HEK293 (cell line): ENCODE data around the gene SLC48A1.

Experiments used
- GLIS2 ChIP-seq: fragments of 450-650 bp; formaldehyde crosslinking; IDR thresholded peaks from 2 replicates; pipeline ENCODE4 v1.5.1; 2016; ENCODE audit warnings: missing biosample characterization, missing genetic modification characterization
- KLF8 ChIP-seq: fragments of 450-650 bp; formaldehyde crosslinking; IDR thresholded peaks from 2 replicates; pipeline ENCODE4 v1.5.1; 2016; ENCODE audit warnings: missing biosample characterization, missing genetic modification characterization
- OSR2 ChIP-seq: fragments of 450-650 bp; formaldehyde crosslinking; IDR thresholded peaks from 2 replicates; pipeline ENCODE4 v1.5.1; 2016; ENCODE audit warnings: missing biosample characterization, missing genetic modification characterization
- PRDM10 ChIP-seq: fragments of 450-650 bp; formaldehyde crosslinking; IDR thresholded peaks from 2 replicates; pipeline ENCODE4 v1.5.1; 2016; ENCODE audit warnings: missing biosample characterization, missing genetic modification characterization
- REST ChIP-seq: fragments of 450-650 bp; formaldehyde crosslinking; IDR thresholded peaks from 2 replicates; pipeline ENCODE4 v1.5.1; 2016; ENCODE audit warnings: missing biosample characterization, missing genetic modification characterization
- SCRT1 ChIP-seq: fragments of 450-650 bp; formaldehyde crosslinking; IDR thresholded peaks from 2 replicates; pipeline ENCODE4 v1.5.1; 2016; ENCODE audit warnings: missing biosample characterization, missing genetic modification characterization, borderline replicate concordance
- SCRT2 ChIP-seq: fragments of 450-650 bp; formaldehyde crosslinking; IDR thresholded peaks from 2 replicates; pipeline ENCODE4 v1.5.1; 2016; ENCODE audit warnings: missing biosample characterization, missing genetic modification characterization
- SP7 ChIP-seq: fragments of 450-650 bp; formaldehyde crosslinking; IDR thresholded peaks from 2 replicates; pipeline ENCODE4 v1.5.1; 2016; ENCODE audit warnings: missing biosample characterization, missing genetic modification characterization
- YY2 ChIP-seq: fragments of 450-650 bp; formaldehyde crosslinking; IDR thresholded peaks from 2 replicates; pipeline ENCODE4 v1.5.1; 2016; ENCODE audit warnings: missing biosample characterization, missing genetic modification characterization
- ZBTB1 ChIP-seq: fragments of 450-650 bp; formaldehyde crosslinking; IDR thresholded peaks from 2 replicates; pipeline ENCODE4 v1.5.1; 2016; ENCODE audit warnings: missing biosample characterization, missing genetic modification characterization
- ZBTB17 ChIP-seq: fragments of 450-650 bp; formaldehyde crosslinking; IDR thresholded peaks from 2 replicates; pipeline ENCODE4 v1.5.1; 2016; ENCODE audit warnings: missing biosample characterization, missing genetic modification characterization
- ZFHX2 ChIP-seq: fragments of 450-650 bp; formaldehyde crosslinking; conservative IDR thresholded peaks from 2 replicates; pipeline ENCODE4 v1.5.1; 2016; ENCODE audit warnings: missing biosample characterization, missing genetic modification characterization
- ZFP37 ChIP-seq: fragments of 450-650 bp; formaldehyde crosslinking; IDR thresholded peaks from 2 replicates; pipeline ENCODE4 v1.5.1; 2016; ENCODE audit warnings: missing biosample characterization, missing genetic modification characterization
- ZFP69B ChIP-seq: fragments of 450-650 bp; formaldehyde crosslinking; IDR thresholded peaks from 2 replicates; pipeline ENCODE4 v1.5.1; 2016; ENCODE audit warnings: missing biosample characterization, missing genetic modification characterization
- ZNF202 ChIP-seq: fragments of 450-650 bp; formaldehyde crosslinking; IDR thresholded peaks from 2 replicates; pipeline ENCODE4 v1.5.1; 2016; ENCODE audit warnings: missing biosample characterization, missing genetic modification characterization, borderline replicate concordance
- ZNF239 ChIP-seq: fragments of 450-650 bp; formaldehyde crosslinking; IDR thresholded peaks from 2 replicates; pipeline ENCODE4 v1.5.1; 2016; ENCODE audit warnings: missing biosample characterization, missing genetic modification characterization
- ZNF335 ChIP-seq: fragments of 450-650 bp; formaldehyde crosslinking; conservative IDR thresholded peaks from 2 replicates; pipeline ENCODE4 v1.5.1; 2016; ENCODE audit warnings: missing biosample characterization, missing genetic modification characterization
- ZNF350 ChIP-seq: fragments of 450-650 bp; formaldehyde crosslinking; IDR thresholded peaks from 2 replicates; pipeline ENCODE4 v1.5.0; 2017; ENCODE audit warnings: missing biosample characterization, mild to moderate bottlenecking, missing genetic modification characterization
- ZNF366 ChIP-seq: fragments of 450-650 bp; formaldehyde crosslinking; conservative IDR thresholded peaks from 2 replicates; pipeline ENCODE4 v1.5.1; 2016; ENCODE audit warnings: missing biosample characterization, missing genetic modification characterization
- ZNF426 ChIP-seq: fragments of 450-650 bp; formaldehyde crosslinking; IDR thresholded peaks from 2 replicates; pipeline ENCODE4 v1.5.1; 2017; ENCODE audit warnings: missing biosample characterization, missing genetic modification characterization, mild to moderate bottlenecking, inconsistent platforms, moderate library complexity
- ZNF48 ChIP-seq: fragments of 450-650 bp; formaldehyde crosslinking; IDR thresholded peaks from 2 replicates; pipeline ENCODE4 v1.5.1; 2016; ENCODE audit warnings: missing biosample characterization, missing genetic modification characterization
- ZNF544 ChIP-seq: fragments of 450-650 bp; formaldehyde crosslinking; IDR thresholded peaks from 2 replicates; pipeline ENCODE4 v1.5.0; 2017; ENCODE audit warnings: missing biosample characterization, missing genetic modification characterization
- ZNF600 ChIP-seq: fragments of 450-650 bp; formaldehyde crosslinking; IDR thresholded peaks from 2 replicates; pipeline ENCODE4 v1.5.1; 2016; ENCODE audit warnings: missing biosample characterization, missing genetic modification characterization
- ZNF654 ChIP-seq: fragments of 450-650 bp; formaldehyde crosslinking; IDR thresholded peaks from 2 replicates; pipeline ENCODE4 v1.5.1; 2016; ENCODE audit warnings: low read depth, missing biosample characterization, missing genetic modification characterization
- ZNF76 ChIP-seq: fragments of 450-650 bp; formaldehyde crosslinking; IDR thresholded peaks from 2 replicates; pipeline ENCODE4; 2016; ENCODE audit warnings: low read depth, missing biosample characterization, missing genetic modification characterization, borderline replicate concordance
- TF ChIP-seq, protein P1 (sequence below): fragments of 450-650 bp; formaldehyde crosslinking; IDR thresholded peaks from 2 replicates; pipeline ENCODE4 v1.5.1; 2016; ENCODE audit warnings: missing biosample characterization, missing genetic modification characterization
- TF ChIP-seq, protein P2 (sequence below): fragments of 450-650 bp; formaldehyde crosslinking; IDR thresholded peaks from 2 replicates; pipeline ENCODE4 v1.5.1; 2016; ENCODE audit warnings: missing biosample characterization, missing genetic modification characterization
- TF ChIP-seq, protein P3 (sequence below): fragments of 450-650 bp; formaldehyde crosslinking; IDR thresholded peaks from 2 replicates; pipeline ENCODE4 v1.5.1; 2016; ENCODE audit warnings: missing biosample characterization, missing genetic modification characterization

The SLC48A1 gene

GRCh38 chr12:47770086-47770726 lies 2.8 kb upstream of the SLC48A1 start (continued):
- TF ChIP-seq REST (0 out of 2 replicates have a peak, but pooled peaks have one; percentile 27), SCRT2 (tag by site-specific recombination) (no peak), ZNF239 (no peak), SP7 (peak; percentile 54), PRDM10 (tag by site-specific recombination) (no peak), ZNF654 (tag by site-specific recombination) (no peak), ZBTB1 (no peak), YY2 (no peak), ZNF202 (no peak), ZFHX2 (tag by site-specific recombination) (no peak), SCRT1 (tag by site-specific recombination) (no peak), ZBTB17 (peak; percentile 56), ZNF335 (tag by site-specific recombination) (peak; percentile 35; the same call in 1 of the 2 replicates), ZNF544 (tag by site-specific recombination) (no peak), ZNF600 (tag by site-specific recombination) (peak; percentile 73), ZNF76 (tag by site-specific recombination) (no peak), KLF8 (no peak), ZNF366 (tag by site-specific recombination) (no peak), ZFP37 (no peak), GLIS2 (tag by site-specific recombination) (no peak), OSR2 (tag by site-specific recombination) (no peak), ZNF350 (tag by site-specific recombination) (no peak), ZFP69B (no peak), ZNF48 (tag by site-specific recombination) (no peak), ZNF426 (tag by site-specific recombination) (no peak)
- TF ChIP-seq, protein P1, sequence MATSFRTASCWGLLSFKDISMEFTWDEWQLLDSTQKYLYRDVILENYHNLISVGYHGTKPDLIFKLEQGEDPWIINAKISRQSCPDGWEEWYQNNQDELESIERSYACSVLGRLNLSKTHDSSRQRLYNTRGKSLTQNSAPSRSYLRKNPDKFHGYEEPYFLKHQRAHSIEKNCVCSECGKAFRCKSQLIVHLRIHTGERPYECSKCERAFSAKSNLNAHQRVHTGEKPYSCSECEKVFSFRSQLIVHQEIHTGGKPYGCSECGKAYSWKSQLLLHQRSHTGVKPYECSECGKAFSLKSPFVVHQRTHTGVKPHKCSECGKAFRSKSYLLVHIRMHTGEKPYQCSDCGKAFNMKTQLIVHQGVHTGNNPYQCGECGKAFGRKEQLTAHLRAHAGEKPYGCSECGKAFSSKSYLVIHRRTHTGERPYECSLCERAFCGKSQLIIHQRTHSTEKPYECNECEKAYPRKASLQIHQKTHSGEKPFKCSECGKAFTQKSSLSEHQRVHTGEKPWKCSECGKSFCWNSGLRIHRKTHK (tag by site-specific recombination), result no peak
- TF ChIP-seq, protein P2, sequence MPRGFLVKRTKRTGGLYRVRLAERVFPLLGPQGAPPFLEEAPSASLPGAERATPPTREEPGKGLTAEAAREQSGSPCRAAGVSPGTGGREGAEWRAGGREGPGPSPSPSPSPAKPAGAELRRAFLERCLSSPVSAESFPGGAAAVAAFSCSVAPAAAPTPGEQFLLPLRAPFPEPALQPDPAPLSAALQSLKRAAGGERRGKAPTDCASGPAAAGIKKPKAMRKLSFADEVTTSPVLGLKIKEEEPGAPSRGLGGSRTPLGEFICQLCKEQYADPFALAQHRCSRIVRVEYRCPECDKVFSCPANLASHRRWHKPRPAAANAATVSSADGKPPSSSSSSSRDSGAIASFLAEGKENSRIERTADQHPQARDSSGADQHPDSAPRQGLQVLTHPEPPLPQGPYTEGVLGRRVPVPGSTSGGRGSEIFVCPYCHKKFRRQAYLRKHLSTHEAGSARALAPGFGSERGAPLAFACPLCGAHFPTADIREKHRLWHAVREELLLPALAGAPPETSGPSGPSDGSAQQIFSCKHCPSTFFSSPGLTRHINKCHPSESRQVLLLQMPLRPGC (tag by site-specific recombination), result no peak
- TF ChIP-seq, protein P3, sequence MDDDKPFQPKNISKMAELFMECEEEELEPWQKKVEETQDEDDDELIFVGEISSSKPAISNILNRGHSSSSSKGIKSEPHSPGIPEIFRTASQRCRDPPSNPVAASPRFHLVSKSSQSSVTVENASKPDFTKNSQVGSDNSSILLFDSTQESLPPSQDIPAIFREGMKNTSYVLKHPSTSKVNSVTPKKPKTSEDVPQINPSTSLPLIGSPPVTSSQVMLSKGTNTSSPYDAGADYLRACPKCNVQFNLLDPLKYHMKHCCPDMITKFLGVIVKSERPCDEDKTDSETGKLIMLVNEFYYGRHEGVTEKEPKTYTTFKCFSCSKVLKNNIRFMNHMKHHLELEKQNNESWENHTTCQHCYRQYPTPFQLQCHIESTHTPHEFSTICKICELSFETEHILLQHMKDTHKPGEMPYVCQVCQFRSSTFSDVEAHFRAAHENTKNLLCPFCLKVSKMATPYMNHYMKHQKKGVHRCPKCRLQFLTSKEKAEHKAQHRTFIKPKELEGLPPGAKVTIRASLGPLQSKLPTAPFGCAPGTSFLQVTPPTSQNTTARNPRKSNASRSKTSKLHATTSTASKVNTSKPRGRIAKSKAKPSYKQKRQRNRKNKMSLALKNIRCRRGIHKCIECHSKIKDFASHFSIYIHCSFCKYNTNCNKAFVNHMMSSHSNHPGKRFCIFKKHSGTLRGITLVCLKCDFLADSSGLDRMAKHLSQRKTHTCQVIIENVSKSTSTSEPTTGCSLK (tag by site-specific recombination), result no peak
